UCSD-AML1 (cell line): ENCODE measurements around the gene MPRIP.

ENCODE experiments used
- DNase-seq: peaks from one replicate; lab custom pipeline; 2025; ENCODE audit not compliant: unreplicated experiment; lab: John Stamatoyannopoulos, UW

Gene MPRIP

DNA sequence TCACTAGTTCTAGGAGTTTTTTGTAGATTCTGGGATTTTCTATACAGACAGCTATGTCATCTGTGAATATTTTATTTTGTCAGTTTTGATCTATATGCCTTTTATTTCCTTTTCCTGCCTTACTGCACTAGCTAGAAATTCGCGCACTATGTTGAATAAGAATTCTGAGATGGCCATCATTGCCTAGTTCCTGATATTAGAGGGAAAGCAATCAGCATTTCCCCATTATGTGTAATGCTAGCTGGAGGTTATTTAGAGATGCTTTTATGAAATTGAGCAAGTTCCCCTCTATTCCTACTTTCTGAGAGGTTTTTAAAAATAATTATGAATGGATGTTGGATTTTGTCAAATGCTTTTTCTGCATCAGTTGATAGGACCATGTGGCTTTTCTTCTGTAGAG, 23.8 kb downstream of the MPRIP start:
- no peak for DNase-seq

DNA sequence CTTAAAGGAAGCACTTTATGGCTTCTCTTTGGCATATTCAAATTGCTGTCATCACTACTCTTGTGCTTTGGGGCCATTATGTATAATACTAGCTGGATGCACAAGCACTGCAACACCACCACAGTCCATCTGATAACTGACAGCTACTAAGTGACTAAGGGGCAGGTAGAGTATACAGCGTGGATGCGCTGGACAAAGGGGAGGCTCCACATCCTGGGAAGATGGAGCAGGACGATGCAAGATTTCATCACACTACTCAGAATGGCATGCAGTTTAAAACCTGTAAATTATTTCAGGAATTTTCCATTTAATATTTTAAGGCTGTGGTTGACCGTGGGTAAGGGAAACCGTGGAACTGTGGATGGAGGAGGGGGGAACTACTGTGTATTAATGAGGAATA, 25.0 kb downstream of the MPRIP start:
- no peak for DNase-seq

DNA sequence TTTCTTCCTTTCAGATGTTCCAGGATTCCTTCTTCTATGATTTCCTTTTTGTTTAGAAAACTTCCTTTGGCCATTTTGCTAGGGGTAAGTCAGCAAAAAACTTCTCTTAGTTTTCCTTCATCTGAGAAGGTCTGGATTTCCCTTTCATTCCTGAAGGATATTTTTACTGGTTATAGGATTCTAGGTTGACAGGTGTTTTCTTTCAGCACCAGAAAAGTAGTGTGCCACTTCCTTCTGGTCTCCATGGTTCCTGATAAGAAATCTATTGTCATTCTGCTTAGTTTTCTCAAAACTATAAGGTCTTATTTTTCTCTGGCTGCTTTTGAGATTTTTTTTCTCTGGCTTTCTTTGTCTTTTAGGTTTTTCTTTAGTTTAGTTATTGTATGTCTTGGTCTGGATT, 27.6 kb downstream of the MPRIP start:
- no peak for DNase-seq

DNA sequence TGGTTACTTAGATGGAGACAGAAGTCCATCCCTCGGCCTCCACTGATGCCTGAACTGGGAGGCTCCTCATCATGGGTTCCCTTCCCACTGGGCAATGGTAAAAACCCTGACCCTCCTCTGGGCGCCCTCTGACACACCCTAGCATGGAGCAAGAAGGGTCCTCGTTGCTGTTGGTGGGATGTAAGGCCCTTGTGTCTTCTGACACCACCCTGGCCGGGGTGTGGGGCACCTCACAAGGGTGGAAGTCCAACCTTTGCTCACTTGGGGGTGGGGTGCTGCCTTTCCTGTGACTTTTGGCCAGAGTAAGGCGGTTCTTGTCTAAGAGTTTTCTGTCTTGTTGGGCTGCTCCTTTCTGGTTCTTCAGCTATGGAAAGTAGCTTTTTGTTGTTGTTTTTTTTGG, 28.7 kb downstream of the MPRIP start:
- no peak for DNase-seq

DNA sequence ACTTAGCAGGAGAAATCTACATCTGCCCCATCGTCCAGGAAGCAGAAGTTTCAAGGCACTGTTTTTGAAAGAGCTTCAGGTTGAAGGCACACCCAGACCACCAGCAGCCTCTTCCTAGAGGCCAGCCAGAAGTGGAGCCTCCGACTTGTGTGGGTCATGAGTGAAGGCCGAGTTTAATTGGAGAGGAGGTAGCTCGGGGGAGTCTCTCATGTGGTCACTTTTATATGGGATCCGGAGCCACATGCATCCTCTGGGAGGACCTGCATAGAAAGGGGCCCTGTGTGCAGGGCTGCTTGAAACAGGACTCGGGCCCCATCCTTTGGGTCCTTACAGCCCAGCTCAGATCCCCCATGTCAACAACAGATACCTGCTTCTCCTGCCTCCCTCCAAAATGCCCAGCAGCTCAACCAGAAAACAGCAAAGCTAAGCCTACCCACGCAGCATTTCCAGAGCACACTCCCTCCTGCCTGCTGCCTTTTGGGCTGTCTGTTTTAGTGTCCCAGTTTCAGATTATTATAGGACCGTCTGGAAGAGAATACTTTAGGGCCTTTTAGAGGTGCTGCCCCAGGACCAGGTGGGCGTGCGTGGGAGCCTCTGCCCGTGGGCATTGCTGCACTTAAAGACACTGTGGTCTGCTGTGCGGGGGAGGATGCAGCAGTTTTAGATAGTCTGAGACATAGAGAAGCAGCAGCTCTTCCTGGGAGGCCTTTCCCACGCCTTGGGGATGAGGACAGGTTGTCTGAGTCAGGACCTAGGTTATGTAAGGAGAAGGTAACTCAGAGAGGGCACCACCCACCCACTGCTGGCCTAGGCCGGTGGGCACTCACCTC, 29.5 kb downstream of the MPRIP start:
- no peak for DNase-seq

DNA sequence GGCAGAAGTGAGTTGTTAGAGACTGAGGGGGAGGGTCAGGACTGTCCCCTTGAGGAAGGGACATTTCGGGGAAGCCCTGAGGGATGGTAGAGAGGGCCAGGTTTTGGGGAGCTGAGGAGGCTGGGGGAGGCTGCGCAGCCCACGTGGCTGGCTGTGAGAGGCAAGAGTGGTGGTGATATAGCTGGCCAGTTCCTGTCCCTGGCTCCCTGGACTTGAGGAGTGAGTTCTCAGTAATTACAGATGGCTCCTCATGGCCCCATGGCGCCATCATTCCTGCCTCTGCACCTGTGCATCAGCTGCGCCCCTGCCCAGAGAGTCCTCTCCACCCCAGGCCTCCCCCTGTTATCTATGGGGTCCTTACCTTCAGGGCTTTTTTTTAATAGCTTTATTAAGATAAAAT, 30.3 kb downstream of the MPRIP start:
- no peak for DNase-seq

DNA sequence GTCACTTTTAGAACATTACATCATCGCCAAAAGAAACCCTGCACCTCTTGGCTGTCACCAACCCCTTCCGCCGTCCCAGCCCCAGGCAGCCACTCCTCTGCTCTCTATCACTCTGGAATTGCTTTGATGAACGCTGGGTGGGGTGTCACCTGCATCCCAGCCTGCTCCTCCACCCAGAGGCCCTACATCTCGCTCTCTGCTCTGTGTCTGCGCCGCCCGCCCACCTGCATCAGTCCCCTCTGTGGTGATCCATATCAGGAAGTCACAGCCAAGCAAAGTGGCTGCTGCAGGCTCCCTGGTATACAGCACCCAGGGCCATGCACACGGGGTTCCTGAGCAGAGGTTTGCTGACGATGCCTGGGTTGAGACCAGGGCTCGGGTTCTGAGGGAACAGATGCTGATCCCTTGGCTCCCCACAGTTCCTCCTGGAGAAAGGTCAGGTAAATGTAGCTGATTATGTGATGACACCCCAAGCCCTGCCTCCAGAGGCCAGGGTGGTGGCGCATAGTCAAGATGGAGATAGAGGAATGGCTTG, 30.8 kb downstream of the MPRIP start:
- no peak for DNase-seq

DNA sequence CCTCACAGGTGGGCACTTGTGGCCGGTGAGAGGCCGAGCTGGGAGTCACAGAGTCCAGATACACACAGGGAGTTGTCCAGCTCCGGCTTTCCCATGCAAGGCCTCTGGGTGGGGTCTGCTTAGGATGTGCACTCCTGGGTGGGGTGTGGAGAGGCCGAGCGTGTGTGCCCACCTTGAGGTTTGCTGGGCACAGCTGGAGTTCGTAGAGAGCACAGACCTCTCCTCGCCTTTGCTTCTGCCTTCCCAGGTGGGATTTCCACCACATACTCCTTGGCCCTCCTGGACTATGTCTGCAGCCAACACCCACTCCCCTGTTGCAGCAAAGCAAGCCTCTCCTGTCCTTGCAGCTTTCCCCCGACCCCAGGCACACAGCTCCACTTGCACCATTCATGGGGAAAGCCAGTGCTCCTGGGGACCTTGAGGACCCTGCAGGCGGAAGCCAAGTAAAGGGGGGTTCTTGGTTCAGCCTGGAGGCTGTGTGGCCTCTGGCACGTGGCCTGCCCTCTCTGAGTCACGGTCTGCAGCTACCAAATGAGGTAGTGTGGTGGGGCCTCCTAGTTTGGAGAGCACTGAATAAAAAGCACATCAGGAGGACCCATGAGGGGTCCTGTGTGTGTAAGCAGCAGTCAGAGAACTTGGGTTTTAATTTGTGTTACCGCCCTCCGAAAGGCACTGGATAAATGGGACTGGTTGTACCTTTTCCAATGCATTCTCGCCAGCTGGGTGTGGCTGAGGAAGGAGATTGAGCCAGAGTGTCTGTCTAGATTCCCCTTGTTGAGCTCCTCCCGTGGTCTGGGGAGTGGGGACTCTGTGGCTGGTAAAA, 31.5 kb downstream of the MPRIP start:
- DNase-seq = no peak

DNA sequence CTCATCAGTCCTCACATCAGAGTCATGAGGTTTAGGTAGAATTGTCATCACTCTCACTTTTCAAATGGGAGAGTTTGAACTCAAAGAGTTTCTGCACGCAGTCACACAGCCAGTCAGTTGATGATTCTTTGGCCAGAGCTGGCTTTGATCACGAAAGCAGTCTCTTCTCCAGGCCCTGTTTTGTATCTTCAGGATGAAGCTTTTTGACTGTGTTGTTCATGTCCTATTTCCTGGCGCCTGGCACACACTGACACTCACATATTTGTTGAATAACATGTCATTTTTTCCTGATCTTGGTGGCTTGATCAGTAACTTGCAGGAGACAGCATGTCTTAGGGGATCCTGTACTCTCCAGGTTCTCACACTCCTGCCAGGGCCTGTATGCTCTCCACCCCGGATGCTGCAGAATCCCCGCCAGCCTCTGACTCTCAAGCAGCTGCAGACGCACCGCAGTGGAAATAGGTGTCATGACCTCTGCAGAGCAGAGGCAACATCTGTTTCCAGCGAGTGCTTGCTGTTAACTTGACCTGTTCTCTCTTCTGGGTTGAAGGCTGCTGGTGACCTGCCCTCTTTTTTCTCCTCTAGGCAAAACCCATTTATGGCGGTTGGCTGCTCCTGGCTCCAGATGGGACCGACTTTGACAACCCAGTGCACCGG, 33.0 kb downstream of the MPRIP start:
- DNase-seq = no peak

DNA sequence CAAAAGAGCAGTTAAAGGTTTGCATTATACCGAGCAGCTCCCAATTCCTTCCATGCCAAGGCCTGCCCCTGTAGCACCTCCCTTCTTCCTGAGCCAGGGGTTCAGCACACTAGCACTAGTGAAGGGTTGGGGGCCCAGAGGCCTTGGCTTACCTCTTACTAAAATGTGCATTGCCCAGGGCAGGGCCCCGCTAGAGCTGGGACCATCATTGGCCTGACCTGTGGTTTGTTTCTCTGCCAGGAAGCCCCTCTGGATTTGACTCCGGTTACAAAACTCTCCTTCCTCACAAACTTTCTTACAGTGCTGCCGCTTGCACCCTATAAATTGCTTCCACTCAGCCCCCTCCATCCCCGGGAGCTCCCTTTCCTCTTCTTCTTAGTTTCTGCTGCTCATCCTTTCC, 33.8 kb downstream of the MPRIP start:
- DNase-seq = no peak

DNA sequence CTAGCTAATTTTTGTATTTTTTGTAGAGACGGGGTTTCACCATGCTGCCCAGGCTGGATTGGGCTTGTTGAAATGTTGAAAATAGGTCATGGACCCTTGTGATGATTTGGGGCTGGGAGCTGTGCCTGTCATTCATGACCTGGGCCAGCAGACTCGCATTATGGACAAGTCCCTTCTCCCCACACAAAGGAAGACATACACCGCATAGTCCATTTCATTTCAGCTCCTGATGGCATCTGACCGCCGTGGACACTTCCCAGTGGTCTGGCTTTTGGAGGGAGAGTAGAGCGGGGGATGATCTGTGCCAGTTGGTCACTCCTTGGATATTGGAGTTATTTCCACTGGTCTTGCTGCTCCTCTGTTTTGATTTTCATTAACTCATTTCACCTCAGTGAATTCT, 34.8 kb downstream of the MPRIP start:
- DNase-seq = no peak

DNA sequence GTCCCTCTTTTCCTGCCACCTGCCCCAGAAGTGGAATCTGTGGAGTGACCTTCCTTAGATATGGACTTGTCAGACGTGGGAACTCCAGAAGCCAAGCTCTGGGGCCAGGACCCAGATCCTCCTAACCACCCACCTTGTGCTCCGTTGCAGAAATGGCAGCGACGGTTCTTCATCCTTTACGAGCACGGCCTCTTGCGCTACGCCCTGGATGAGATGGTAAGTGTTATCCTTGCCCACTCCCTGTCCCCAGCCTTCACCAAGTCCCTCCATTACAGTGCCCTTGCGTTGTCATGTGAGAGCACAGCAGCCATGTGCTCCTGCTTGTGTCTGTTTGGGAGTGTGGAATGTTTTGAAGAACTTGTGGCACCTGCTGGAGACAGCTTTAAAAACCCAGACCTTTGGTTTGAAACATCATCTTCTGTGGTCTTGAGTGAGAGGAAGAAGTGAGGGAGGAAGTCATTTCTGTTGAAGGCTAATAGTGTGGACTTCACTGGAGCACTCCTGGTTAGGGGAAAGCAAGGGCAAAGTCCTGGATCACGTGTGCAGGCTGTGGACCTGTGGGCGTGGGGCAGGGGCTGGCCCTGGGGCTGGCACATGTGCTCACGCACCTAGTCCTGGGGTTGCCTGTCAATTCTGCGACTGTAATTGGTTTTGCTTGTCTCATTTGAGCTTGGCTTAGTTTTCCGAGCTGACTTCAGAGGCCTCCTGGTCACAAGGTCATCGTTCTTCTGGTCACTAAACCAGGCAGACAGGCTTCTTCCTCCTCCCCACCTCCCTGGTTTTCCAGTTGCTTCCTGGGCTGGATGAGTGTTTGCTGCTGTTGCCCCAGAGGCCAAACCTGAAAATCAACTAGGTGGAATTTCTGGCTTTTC, 35.8 kb downstream of the MPRIP start:
- no peak for DNase-seq

DNA sequence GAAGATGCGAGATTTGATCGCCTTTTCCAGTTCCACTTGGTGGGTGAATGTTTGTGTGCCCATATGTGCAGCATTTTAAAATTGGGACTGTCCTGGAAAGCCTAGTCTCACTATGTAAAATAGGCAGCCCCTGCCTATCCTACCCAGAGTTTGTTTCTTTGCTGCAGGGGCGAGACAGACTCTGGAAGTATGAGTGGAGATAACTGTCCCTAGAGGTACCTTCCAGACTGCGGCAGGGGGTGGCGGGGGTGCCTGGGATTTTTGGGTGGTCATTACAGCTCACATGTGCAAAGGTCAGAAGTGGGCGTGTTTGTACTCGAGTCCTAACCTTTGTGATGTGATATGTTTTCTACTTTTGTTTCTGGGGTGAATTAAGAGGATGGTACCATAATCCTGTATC, 36.6 kb downstream of the MPRIP start:
- DNase-seq = no peak

DNA sequence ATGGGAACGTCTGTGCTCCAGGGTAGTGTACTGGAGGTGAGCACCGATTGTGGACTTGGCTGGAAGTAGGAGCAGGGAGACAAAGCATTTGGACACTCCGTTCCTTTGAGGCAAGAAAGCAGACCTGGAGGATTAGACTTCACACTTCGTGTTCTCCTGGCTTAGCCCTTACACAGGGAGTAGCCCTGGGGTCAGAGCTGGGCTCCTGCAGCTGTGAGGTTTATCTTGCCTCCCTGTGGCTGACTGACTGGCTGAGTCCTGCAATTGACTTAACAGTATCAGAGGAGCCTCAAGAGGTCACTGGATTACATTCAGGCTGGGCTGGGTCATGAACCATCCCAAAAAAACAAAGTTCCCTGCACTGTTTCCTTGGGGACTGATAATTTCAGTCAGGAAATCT, 37.1 kb downstream of the MPRIP start:
- DNase-seq = no peak

DNA sequence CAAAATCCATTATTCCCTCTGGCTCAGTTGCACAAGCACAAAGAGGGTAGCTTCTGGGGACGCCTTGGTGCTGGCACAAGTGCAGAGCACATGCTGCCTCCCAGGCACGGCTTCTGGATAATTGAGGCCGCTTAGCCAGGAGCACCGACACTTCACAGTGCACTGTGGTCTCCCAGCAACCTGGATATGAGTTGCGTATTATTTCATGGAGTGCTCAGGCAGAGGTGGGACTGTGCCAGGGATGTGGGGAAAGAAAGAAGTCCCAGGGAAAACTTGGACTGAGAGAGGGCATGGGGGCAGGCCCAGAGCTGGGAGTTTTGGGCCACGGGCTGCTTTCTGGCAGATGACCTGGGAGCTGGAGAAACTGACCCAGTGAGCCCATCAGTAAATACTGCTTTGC, 37.5 kb downstream of the MPRIP start:
- no peak for DNase-seq

DNA sequence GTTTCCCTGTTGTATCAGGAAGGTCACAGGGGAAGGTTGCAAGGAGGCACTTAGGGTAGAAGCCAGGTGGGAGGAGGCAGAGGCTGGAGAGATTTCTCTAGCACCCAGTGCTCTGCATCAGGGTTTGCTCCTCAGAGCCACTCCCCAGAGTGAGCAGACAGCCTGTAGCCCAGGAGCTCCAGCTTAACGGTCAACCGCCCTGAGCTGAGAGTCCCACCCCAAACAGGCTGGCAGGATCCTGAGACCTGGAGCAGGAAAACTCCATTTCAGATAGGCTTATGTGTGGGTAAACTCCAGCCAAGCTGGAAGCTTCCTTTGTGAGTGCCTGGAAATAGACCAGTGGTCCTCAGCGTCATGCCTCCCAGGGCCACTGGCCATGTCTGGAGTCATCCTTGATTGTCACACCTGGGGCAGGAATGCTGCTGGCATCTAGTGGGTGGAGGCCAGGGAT, 37.9 kb downstream of the MPRIP start:
- no peak for DNase-seq

DNA sequence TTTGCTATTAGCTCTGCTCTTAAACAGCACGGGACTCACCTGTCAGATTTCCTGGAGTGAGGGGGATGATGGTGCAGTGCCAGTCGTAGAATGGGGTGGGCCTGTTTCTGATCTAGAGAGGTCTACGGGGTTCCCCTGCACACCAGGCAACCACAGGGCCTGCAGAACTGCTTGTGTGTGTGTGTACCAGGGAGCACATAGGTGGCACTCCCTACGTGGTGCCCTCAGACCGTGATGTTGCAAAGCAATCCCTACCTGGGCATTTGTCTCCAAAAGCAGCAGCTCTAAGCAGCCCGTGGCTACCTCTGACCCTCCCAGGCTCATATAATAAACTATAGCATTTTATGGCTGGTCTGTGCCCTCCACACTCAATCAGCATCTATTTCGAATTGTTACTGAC, 38.5 kb downstream of the MPRIP start:
- DNase-seq = no peak

DNA sequence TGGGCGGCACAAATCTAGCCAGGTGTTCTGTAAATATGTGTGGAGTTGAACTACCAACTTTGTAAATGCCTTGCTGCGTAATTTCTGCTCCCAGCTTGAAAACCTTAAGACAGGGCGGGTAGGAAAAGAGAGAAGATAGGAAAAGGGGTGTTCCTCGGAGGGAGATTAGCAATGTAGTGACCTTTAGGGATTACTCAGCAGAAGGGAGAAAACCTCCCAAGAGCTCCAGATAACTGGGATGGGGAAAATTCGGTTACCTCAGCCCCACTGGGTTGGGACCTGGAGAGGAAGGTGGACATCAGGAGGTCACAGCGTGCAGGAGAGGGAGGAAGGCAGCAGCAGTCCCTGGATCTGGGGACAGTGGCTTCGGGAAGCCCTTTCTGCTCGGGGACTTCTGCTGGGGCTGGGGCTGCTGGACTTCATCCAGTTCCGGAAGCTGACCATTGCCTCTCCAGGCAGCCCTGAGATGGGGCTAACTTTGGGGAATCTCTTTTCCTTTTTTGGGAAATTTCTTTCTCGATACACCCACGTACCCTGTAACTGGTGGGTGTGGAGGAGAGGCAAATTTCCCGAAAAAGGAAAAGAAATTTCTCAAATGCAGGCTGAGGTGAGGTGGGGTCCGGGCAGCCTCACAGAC, 39.2 kb downstream of the MPRIP start:
- DNase-seq = no peak

DNA sequence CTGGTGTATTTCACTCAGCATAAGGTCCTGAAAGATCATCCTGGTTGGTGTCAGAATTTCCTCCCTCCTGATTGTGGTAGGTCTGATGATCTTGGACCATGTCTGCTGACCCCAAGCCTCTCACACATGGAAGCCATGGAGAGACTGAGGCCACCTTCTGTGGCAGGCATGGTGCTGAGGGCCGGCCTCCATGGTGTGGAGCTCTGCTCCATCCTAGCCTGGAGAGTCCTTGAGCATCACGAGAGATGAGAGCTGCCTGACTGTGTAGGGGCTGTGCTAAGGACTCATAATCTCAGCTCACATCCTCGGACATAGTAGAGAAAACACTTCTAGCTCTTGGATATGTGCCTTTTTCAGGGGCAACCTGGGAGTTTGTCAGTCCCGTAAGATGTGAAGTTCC, 40.6 kb downstream of the MPRIP start:
- DNase-seq = no peak

DNA sequence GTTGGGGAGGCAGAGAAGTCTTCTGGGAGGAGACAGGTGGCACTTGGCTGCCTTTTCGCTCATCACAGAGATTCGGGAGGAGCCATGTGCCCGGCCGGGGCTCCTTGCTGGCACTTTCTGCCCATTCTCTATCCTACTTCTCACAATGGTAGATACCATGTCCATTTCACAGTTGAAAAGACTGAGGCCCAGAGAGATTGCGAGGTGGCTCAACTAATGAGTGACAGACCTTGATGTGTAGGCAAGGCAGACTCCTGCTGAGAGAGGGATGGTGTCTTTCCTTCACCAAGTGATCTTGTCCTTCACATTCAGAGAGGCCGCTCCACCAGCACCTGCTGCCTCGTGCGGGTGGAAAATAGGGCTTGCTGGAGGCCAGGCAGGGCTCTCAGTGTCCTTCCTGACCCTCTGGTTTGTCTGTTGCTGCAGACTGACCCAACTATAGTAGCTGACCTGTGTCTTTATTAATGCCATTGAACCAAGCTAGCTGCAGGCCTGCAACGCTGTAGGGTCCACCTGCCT, 42.1 kb downstream of the MPRIP start:
- no peak for DNase-seq
